Panc1 (cell line): Measurements from ENCODE around the gene CHN1. TPM values are rescaled to one million over a fixed set of nuclear protein-coding genes. Genes with fewer than 3 reads are reported as not detected.

Source experiments
- ATAC-seq: fragments of 200-7000 bp; cut with Tn5 transposase; 2 replicates; pipeline ENCODE4 v1.9.1; 2020; ENCODE audit warnings: mild to moderate bottlenecking, moderate library complexity
- BruUV-seq: library from RNA; stranded (reverse); fragments of 400-500 nt; replicated peaks from 2 replicates; lab custom pipeline; 2021; lab: Mats Ljungman, UMichigan
- CTCF ChIA-PET: fragments of 300-600 bp; sonication (Branson Sonifier 250); formaldehyde crosslinking; loops from one replicate; lab custom pipeline; 2022; ENCODE audit warnings: antibody characterized with exemption; lab: Charles Lee
- POLR2A ChIA-PET: fragments of 300-600 bp; sonication (Branson Sonifier 250); formaldehyde crosslinking; loops from one replicate; lab custom pipeline; 2022; ENCODE audit warnings: antibody characterized with exemption; lab: Charles Lee
- DNase-seq: peaks from one replicate; pipeline ENCODE4 v3.0.0-alpha.2; 2010; ENCODE audit warnings: low read depth, low spot score
- H3K27ac ChIP-seq: 2 replicates; pipeline ENCODE4 v1.5.1; 2011; ENCODE audit warnings: mild to moderate bottlenecking, low read length, inconsistent platforms
- H3K27me3 ChIP-seq: fragments of 200-500 bp; sonication (Bioruptor generic); 2 replicates; pipeline ENCODE4 v1.6.0; 2014; ENCODE audit warnings: low read length, inconsistent platforms; ENCODE audit not compliant: control insufficient read depth, insufficient read depth
- H3K36me3 ChIP-seq: fragments of 200-500 bp; sonication (Bioruptor generic); 2 replicates; pipeline ENCODE4 v1.5.1; 2014; ENCODE audit warnings: inconsistent platforms, mild to moderate bottlenecking, low read length, moderate library complexity; ENCODE audit not compliant: control insufficient read depth, insufficient read depth
- H3K4me1 ChIP-seq: 2 replicates; pipeline ENCODE4 v1.5.1; 2011; ENCODE audit warnings: inconsistent platforms, mild to moderate bottlenecking, low read length, moderate library complexity; ENCODE audit not compliant: control insufficient read depth, insufficient read depth
- H3K4me3 ChIP-seq, 2 experiments: 2 replicates each; pipeline ENCODE4 v1.5.1; 2011 to 2012; ENCODE audit warnings: low read depth in 2 of 2, low read length in 2 of 2, mild to moderate bottlenecking in 2 of 2, inconsistent platforms in 1 of 2, moderate library complexity in 1 of 2
- H3K9me3 ChIP-seq: fragments of 200-500 bp; sonication (Bioruptor generic); 2 replicates; pipeline ENCODE4 v1.5.1; 2014; ENCODE audit warnings: low read depth, mild to moderate bottlenecking, inconsistent platforms, low read length, moderate library complexity; ENCODE audit not compliant: control insufficient read depth, insufficient read depth
- POLR2AphosphoS5 ChIP-seq: IDR thresholded peaks from 2 replicates; pipeline ENCODE4 v1.6.1; 2012; ENCODE audit warnings: mild to moderate bottlenecking, low read depth, low read length, moderate library complexity
- SIN3A ChIP-seq: IDR thresholded peaks from 2 replicates; pipeline ENCODE4 v1.6.1; 2012; ENCODE audit warnings: low read depth, mild to moderate bottlenecking, low read length, moderate library complexity, borderline replicate concordance; ENCODE audit not compliant: insufficient read depth
- TCF7L2 ChIP-seq: IDR thresholded peaks from 2 replicates; pipeline ENCODE4 v1.6.1; 2011; ENCODE audit warnings: mild to moderate bottlenecking, low read depth, low read length, inconsistent platforms
- in situ Hi-C: cut with HindIII; loops from 2 replicates; pipeline ENCODE4 v1.10.0; 2016; ENCODE audit warnings: low sequenced_read_pairs, low pct_unique_long_range_greater_than_20kb
- intact Hi-C: fragments of 100-400 bp; cut with micrococcal nuclease; formaldehyde crosslinking; loops from one replicate; pipeline ENCODE4 v1.10.0; 2022; ENCODE audit not compliant: unreplicated experiment
- total RNA-seq: library from RNA; stranded (reverse); gene quantifications from one replicate; pipeline ENCODE4 v1.2.1, GENCODE V29; 2021; ENCODE audit not compliant: unreplicated experiment
- TF ChIP-seq, protein P1 (sequence below), 2 experiments: IDR thresholded peaks; 2 replicates each; pipeline ENCODE4 v1.6.1; 2011 to 2012; ENCODE audit warnings: low read depth in 2 of 2, control low read depth in 1 of 2, low read length in 1 of 2, mild to moderate bottlenecking in 1 of 2, moderate library complexity in 1 of 2; ENCODE audit not compliant: insufficient read depth in 1 of 2
- TF ChIP-seq, protein P2 (sequence below): fragments of 450-650 bp; IDR thresholded peaks from 2 replicates; pipeline ENCODE4 v1.5.1; 2017; ENCODE audit warnings: mild to moderate bottlenecking

Gene CHN1
- total RNA-seq, 1 experiment from 2014 or later = 20.8 TPM

DNA sequence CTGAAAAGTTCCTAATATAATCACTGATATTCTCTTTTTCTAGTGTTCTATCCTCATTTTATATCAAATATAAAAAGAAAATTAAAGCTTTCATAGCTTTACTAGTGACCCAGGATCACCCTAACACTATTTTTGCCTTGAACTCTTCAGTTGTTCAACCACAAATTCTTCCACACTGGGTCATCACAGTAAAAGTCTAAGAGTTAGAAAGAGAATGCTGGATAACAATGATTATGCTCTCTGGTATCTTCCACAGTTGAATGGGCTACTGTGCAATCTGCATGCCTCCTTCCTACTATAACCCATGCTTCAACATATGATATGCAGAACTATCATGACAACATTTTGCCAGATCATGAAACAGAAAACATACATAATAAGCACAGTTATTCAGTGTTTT, 32.3 kb downstream of the CHN1 start:
- Histone ChIP-seq H3K36me3 (no peaks in the 10 kb centered on the region), H3K4me3 (no peak overlapping the region), H3K4me1 (peaks cover 15% of the 10 kb centered on the region), H3K27me3 (no peaks in the 10 kb centered on the region), H3K27ac (no peak overlapping the region; the same call in 1 of the 2 replicates), H3K9me3 (no peaks in the 10 kb centered on the region)
- CTCF ChIA-PET = interaction anchor here (0.5 kb wide), 1 partner anchor 510 kb away, joined by 5 read pairs; no protein-coding TSS in a partner anchor
- intact Hi-C loops (no loop called here), in situ Hi-C loops (loop anchor here (25.0 kb wide), 1 partner anchor 186 kb away; no protein-coding TSS in a partner anchor)
- no TSS peak for BruUV-seq
- TF ChIP-seq SIN3A = no peak
- TF ChIP-seq, protein P1, sequence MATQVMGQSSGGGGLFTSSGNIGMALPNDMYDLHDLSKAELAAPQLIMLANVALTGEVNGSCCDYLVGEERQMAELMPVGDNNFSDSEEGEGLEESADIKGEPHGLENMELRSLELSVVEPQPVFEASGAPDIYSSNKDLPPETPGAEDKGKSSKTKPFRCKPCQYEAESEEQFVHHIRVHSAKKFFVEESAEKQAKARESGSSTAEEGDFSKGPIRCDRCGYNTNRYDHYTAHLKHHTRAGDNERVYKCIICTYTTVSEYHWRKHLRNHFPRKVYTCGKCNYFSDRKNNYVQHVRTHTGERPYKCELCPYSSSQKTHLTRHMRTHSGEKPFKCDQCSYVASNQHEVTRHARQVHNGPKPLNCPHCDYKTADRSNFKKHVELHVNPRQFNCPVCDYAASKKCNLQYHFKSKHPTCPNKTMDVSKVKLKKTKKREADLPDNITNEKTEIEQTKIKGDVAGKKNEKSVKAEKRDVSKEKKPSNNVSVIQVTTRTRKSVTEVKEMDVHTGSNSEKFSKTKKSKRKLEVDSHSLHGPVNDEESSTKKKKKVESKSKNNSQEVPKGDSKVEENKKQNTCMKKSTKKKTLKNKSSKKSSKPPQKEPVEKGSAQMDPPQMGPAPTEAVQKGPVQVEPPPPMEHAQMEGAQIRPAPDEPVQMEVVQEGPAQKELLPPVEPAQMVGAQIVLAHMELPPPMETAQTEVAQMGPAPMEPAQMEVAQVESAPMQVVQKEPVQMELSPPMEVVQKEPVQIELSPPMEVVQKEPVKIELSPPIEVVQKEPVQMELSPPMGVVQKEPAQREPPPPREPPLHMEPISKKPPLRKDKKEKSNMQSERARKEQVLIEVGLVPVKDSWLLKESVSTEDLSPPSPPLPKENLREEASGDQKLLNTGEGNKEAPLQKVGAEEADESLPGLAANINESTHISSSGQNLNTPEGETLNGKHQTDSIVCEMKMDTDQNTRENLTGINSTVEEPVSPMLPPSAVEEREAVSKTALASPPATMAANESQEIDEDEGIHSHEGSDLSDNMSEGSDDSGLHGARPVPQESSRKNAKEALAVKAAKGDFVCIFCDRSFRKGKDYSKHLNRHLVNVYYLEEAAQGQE (IDR thresholded peaks at IDR 0.05; ENCODE audit: insufficient read depth in 1 of 2, low read depth in 2 of 2, low read length in 1 of 2) = no peak
- POLR2A ChIA-PET = no interaction called here
- DNase-seq (no peak), ATAC-seq (peak; percentile 70)

DNA sequence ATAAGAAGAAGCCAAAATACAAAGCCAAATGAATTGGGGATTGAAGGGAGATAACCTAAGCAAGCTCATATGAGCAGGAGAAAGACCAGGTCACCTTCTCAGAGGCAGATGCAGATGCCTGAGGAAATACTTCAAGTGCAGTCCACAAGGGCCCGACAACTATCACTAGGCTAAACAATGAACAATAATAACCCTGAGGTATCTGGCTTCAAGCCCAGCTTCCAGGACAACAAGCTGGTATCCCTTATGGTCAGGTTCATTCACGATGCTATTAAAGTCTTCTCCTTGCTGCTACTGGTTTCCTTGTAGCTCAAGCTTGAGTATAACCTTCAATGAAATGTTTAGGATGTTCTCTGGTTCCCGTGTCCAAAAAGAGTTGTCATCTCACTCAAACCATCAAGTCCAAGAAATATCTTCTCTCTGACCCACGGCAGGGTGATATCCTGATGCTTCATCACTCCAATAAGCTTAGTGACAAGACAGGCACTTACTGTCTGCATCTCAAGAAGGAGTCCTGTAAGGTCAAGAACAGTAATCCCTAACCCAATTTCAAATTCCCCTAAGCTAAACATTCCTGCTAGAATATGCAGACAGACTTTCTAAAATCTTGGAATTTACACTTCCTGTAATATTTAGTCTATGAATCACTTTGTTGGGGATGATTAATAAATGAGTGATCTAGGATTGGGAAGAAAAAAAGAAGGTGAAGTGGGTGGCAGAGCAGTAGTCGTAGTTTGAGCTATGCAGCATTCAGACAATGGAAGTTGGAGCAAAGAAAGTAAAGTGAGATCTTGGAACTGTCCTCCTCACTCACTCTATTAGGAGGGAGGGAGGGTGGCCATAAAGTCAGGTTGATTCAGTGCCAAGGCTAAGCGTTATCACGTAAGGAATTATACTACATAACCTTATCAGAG, 33.1 kb downstream of the CHN1 start:
- no peaks in the 10 kb centered on the region for H3K9me3 ChIP-seq
- H3K27ac ChIP-seq = 0 out of 2 replicates have a peak overlapping the region, but pooled peaks have one; percentile 21
- no peak for TF ChIP-seq SIN3A
- peak; percentile 25 for DNase-seq
- in situ Hi-C loops (loop anchor here (25.0 kb wide), 1 partner anchor 185 kb away; no protein-coding TSS in a partner anchor), intact Hi-C loops (no loop called here)
- ChIA-PET POLR2A (interaction anchor here (0.6 to 0.7 kb wide), 2 partner anchors 9 to 18 kb away, joined by 3 to 6 read pairs; no protein-coding TSS in a partner anchor), CTCF (interaction anchor here (0.8 kb wide), 1 partner anchor 18 kb away, joined by 3 read pairs; no protein-coding TSS in a partner anchor)
- no TSS peak for BruUV-seq
- H3K36me3 ChIP-seq = no peaks in the 10 kb centered on the region
- peaks cover 15% of the 10 kb centered on the region for H3K4me1 ChIP-seq
- H3K4me3 ChIP-seq = no peak overlapping the region
- H3K27me3 ChIP-seq = no peaks in the 10 kb centered on the region
- peak; percentile 83 for ATAC-seq

DNA sequence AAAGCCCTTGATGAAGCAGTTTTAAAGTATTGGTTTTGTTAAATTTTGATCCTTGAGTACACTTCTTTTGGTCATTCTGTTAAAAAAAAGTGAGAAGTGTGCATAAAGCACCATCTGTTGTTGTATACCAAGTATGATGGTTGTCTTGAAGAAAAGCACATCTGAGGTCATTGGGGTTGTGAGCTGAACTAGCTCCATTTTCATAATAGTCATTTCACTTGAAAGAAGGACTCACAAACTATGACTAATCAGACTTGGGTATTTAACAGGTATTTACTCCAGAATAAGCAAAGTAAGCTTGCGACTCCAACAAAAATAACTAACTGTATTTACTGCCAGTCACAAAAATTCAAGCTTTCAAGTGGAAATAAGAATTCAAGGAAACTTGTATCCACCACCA, 35.1 kb downstream of the CHN1 start:
- Histone ChIP-seq H3K27me3 (no peaks in the 10 kb centered on the region), H3K4me1 (peaks cover 20% of the 10 kb centered on the region), H3K4me3 (no peak overlapping the region), H3K36me3 (no peaks in the 10 kb centered on the region), H3K9me3 (no peaks in the 10 kb centered on the region), H3K27ac (no peak overlapping the region; the same call in 1 of the 2 replicates)
- intact Hi-C loops = no loop called here
- ATAC-seq (no peak), DNase-seq (no peak)
- ChIA-PET CTCF (no interaction called here), POLR2A (no interaction called here)
- in situ Hi-C loops = loop anchor here (25.0 kb wide), 1 partner anchor 183 kb away; no protein-coding TSS in a partner anchor
- no TSS peak for BruUV-seq
- TF ChIP-seq TCF7L2 (no peak), SIN3A (no peak), POLR2AphosphoS5 (no peak)
- TF ChIP-seq, protein P2, sequence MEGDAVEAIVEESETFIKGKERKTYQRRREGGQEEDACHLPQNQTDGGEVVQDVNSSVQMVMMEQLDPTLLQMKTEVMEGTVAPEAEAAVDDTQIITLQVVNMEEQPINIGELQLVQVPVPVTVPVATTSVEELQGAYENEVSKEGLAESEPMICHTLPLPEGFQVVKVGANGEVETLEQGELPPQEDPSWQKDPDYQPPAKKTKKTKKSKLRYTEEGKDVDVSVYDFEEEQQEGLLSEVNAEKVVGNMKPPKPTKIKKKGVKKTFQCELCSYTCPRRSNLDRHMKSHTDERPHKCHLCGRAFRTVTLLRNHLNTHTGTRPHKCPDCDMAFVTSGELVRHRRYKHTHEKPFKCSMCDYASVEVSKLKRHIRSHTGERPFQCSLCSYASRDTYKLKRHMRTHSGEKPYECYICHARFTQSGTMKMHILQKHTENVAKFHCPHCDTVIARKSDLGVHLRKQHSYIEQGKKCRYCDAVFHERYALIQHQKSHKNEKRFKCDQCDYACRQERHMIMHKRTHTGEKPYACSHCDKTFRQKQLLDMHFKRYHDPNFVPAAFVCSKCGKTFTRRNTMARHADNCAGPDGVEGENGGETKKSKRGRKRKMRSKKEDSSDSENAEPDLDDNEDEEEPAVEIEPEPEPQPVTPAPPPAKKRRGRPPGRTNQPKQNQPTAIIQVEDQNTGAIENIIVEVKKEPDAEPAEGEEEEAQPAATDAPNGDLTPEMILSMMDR = no peak
- TF ChIP-seq, protein P1 (IDR thresholded peaks at IDR 0.05; ENCODE audit: insufficient read depth in 1 of 2, low read depth in 2 of 2, low read length in 1 of 2) = no peak
